Thoracic aorta (tissue), 2 donors: ENCODE results near the gene WDR6. TPM values are rescaled to one million over a fixed set of nuclear protein-coding genes. Genes with fewer than 3 reads are reported as not detected.

Experiments used
- ATAC-seq: fragments of 150-250 bp; one replicate; pipeline ENCODE4 v1.8.0; 2017; ENCODE audit warnings: low read depth; ENCODE audit not compliant: insufficient number of reproducible peaks, low FRiP score
- DNase-seq: peaks from one replicate; pipeline ENCODE4 v3.0.0-alpha.2; 2020; ENCODE audit warnings: low spot score
- H3K27ac ChIP-seq, 2 donors: fragments of 200-600 bp; sonication (generic); 1 replicate in 1 of 2; 2 replicates in 1 of 2; pipeline ENCODE4 v1.5.1; 2016; ENCODE audit warnings: mild to moderate bottlenecking in 2 of 2, moderate library complexity in 2 of 2
- H3K27me3 ChIP-seq: fragments of 200-600 bp; sonication (generic); replicated peaks from 2 replicates; pipeline ENCODE4 v1.6.0; 2016; ENCODE audit warnings: mild to moderate bottlenecking; ENCODE audit not compliant: insufficient read depth
- H3K36me3 ChIP-seq: fragments of 200-600 bp; sonication (generic); one replicate; pipeline ENCODE4 v1.5.1; 2016
- H3K4me1 ChIP-seq, 2 donors: fragments of 200-600 bp; sonication (generic); 1 replicate in 1 of 2; 2 replicates in 1 of 2; pipeline versions ENCODE4 v1.5.1 to v1.6.0; 2016; ENCODE audit warnings: low read depth in 2 of 2, mild to moderate bottlenecking in 1 of 2; ENCODE audit not compliant: control insufficient read depth in 1 of 2
- H3K4me3 ChIP-seq: fragments of 200-600 bp; sonication (generic); 2 replicates; pipeline ENCODE4 v1.5.1; 2016; ENCODE audit warnings: mild to moderate bottlenecking
- H3K9me3 ChIP-seq: fragments of 200-600 bp; sonication (generic); 2 replicates; pipeline ENCODE4 v1.5.1; 2016
- CTCF ChIP-seq: fragments of 200-600 bp; sonication (generic); IDR thresholded peaks from one replicate; pipeline ENCODE4 v1.5.1; 2019; ENCODE audit warnings: antibody characterized with exemption
- total RNA-seq, 2 donors: library from RNA; depleted of rRNA; stranded (reverse); fragments of >200 nt; gene quantifications; one replicate each; pipeline versions ENCODE4 v1.1.0 to v1.2.3, GENCODE V29; 2016

The WDR6 gene
- total RNA-seq, 2 donors from 2014 or later = 89.9 to 121 TPM

GRCh38 chr3:49029563-49029884 lies 22.3 kb downstream of the WDR6 start:
- H3K27ac ChIP-seq = peak overlapping the region; percentile 44 to 91
- no peak for TF ChIP-seq CTCF
- no peak for DNase-seq

GRCh38 chr3:49030321-49030720 lies 23.1 kb downstream of the WDR6 start:
- no peak for ATAC-seq
- H3K9me3 ChIP-seq = no peaks in the 10 kb centered on the region
- no peak for DNase-seq
- H3K4me1 ChIP-seq = peaks cover 0 to 14% of the 10 kb centered on the region in 2 donors
- H3K27ac ChIP-seq = no peak overlapping the region
- no peak for TF ChIP-seq CTCF
- H3K4me3 ChIP-seq = no peak overlapping the region
- no peaks in the 10 kb centered on the region for H3K27me3 ChIP-seq
- peaks cover 24% of the 10 kb centered on the region for H3K36me3 ChIP-seq

More at GRCh38 chr3:49029563-49029884, 22.3 kb downstream of the WDR6 start:
- Histone ChIP-seq H3K9me3 (no peaks in the 10 kb centered on the region), H3K4me1 (peaks cover 0 to 14% of the 10 kb centered on the region in 2 donors), H3K4me3 (peak overlapping the region; percentile 82), H3K36me3 (peaks cover 32% of the 10 kb centered on the region), H3K27me3 (no peaks in the 10 kb centered on the region)
- ATAC-seq = no peak

GRCh38 chr3:49032646-49033304 lies 25.6 kb downstream of the WDR6 start:
- H3K4me1 ChIP-seq = peaks cover 0 to 12% of the 10 kb centered on the region in 2 donors
- DNase-seq (no peak), ATAC-seq (no peak)
- no peak overlapping the region for H3K4me3 ChIP-seq
- no peak for TF ChIP-seq CTCF
- H3K27ac ChIP-seq = no peak overlapping the region
- peaks cover 31% of the 10 kb centered on the region for H3K36me3 ChIP-seq
- H3K27me3 ChIP-seq = no peaks in the 10 kb centered on the region
- no peaks in the 10 kb centered on the region for H3K9me3 ChIP-seq

- Histone ChIP-seq H3K27ac (no peak overlapping the region), H3K9me3 (no peaks in the 10 kb centered on the region), H3K4me3 (no peak overlapping the region), H3K4me1 (no peaks in the 10 kb centered on the region), H3K27me3 (no peaks in the 10 kb centered on the region), H3K36me3 (peaks cover 31% of the 10 kb centered on the region)
- no peak for TF ChIP-seq CTCF
- ATAC-seq (no peak), DNase-seq (no peak)
Observed at GRCh38 chr3:49034650-49035049, 27.5 kb downstream of the WDR6 start.

- H3K27me3 ChIP-seq = no peaks in the 10 kb centered on the region
- H3K4me1 ChIP-seq = no peaks in the 10 kb centered on the region
- DNase-seq (no peak), ATAC-seq (no peak)
- no peaks in the 10 kb centered on the region for H3K9me3 ChIP-seq
- no peak overlapping the region for H3K4me3 ChIP-seq
- H3K36me3 ChIP-seq = peaks cover 31% of the 10 kb centered on the region
- no peak overlapping the region for H3K27ac ChIP-seq
- TF ChIP-seq CTCF = no peak
Observed at GRCh38 chr3:49035281-49035680, 28.1 kb downstream of the WDR6 start.
